Tibial artery (tissue), 4 donors: ENCODE results near the gene GLT8D1.

Experiments
- DNase-seq, 2 donors: peaks; one replicate each; pipeline ENCODE4 v3.0.0-alpha.2; 2019
- H3K27ac ChIP-seq, 2 donors: fragments of 200-600 bp; sonication (generic) in 1 of 2; 1 replicate in 1 of 2; 2 replicates in 1 of 2; pipeline ENCODE4 v1.5.1; 2018 to 2019; ENCODE audit warnings: mild to moderate bottlenecking in 1 of 2
- H3K27me3 ChIP-seq, 2 donors: fragments of 200-600 bp; sonication (generic) in 1 of 2; one replicate each; pipeline versions ENCODE4 v1.5.1 to v1.6.0; 2016 to 2019
- H3K36me3 ChIP-seq, 3 donors: fragments of 200-600 bp; sonication (generic) in 2 of 3; one replicate each; pipeline ENCODE4 v1.5.1; 2016 to 2019; ENCODE audit warnings: mild to moderate bottlenecking in 2 of 3
- H3K4me1 ChIP-seq, 4 donors: fragments of 200-600 bp; sonication (generic) in 2 of 4; 1 replicate in 3 of 4; 2 replicates in 1 of 4; pipeline ENCODE4 v1.5.1; 2016 to 2019
- H3K4me3 ChIP-seq, 2 donors: fragments of 200-600 bp; sonication (generic) in 1 of 2; 1 replicate in 1 of 2; 2 replicates in 1 of 2; pipeline ENCODE4 v1.5.1; 2018 to 2019; ENCODE audit warnings: mild to moderate bottlenecking in 2 of 2
- H3K9me3 ChIP-seq, 3 donors: fragments of 200-600 bp; sonication (generic) in 1 of 3; one replicate each; pipeline ENCODE4 v1.5.1; 2016 to 2019
- intact Hi-C: fragments of 100-400 bp; cut with DNase I; formaldehyde crosslinking; loops from one replicate; pipeline ENCODE4 v1.15.0; 2023; ENCODE audit warnings: low total_unique reads
- TF ChIP-seq, protein P1 (sequence below), 2 experiments: fragments of 200-600 bp in 1 of 2; fragments of 450-650 bp in 1 of 2; IDR thresholded peaks; one replicate each; pipeline ENCODE4 v1.5.1; 2017 to 2019; ENCODE audit warnings: antibody characterized with exemption in 2 of 2, mild to moderate bottlenecking in 1 of 2, moderate library complexity in 1 of 2

Gene GLT8D1, protein sequence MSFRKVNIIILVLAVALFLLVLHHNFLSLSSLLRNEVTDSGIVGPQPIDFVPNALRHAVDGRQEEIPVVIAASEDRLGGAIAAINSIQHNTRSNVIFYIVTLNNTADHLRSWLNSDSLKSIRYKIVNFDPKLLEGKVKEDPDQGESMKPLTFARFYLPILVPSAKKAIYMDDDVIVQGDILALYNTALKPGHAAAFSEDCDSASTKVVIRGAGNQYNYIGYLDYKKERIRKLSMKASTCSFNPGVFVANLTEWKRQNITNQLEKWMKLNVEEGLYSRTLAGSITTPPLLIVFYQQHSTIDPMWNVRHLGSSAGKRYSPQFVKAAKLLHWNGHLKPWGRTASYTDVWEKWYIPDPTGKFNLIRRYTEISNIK

DNA sequence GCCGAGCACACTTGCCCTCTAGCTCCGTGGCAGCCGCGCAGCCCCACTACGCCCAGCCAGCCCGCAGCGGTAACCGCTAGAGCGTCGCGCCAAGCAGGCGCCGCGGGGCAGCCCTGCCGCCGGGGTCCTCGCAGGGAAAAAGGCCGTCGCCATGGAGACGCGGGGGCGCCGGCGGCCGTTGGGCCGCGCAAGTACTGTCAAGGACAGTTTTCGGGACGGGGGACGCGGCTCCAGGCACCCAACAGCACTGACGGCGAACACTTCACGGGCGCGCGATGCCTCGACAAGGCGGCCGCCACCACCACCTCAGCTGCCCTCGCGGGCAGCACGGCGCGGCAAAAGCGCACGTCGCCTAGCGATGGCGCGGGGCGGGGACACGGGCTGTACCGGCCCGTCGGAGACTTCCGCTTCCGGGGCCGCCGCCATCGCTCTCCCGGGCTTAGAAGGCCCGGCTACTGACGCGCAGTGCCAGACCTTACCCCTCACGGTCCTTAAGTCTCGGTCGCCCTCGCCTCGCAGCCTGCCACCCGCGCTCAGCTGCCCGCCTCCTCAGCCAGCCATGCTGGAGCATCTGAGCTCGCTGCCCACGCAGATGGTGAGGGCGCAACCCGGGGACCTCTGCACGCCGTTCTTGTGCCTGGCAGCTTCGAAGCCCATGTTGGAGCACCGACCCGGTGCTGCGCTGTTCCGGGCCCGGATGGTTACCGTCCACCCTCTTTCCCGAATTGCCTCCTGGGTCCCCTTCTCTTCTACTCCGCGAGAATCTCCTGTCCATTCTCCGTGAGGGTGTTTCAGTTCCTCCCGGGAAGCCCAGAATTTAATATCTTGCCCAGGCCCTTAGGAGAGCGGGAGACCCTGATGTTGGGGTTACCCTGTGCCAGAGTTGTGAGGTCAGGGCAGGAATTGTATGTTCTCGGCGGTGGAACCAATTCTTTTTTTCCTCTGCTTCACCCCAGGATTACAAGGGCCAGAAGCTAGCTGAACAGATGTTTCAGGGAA is at the start of gene GLT8D1, which contains the start of gene SPCS1:
TSS of gene GLT8D1 (minus strand) at position 104 of the 999 bp plus-strand sequence. CDS start 5,331 bp downstream, outside the sequence.
TSS of gene SPCS1 (plus strand) at position 419 of the 999 bp plus-strand sequence. CDS start at position 560, 141 bp downstream.
- no peaks in the 10 kb centered on the region for H3K27me3 ChIP-seq
- H3K36me3 ChIP-seq: peaks cover 8 to 18% (median 14%) of the 10 kb centered on the region in 3 donors
- DNase-seq: peak; percentile 77 to 91
- peak within 1 kb of the TSS; percentile 92 to 95 for H3K27ac ChIP-seq
- peaks cover 0 to 48% (median 33%) of the 10 kb centered on the region in 4 donors for H3K4me1 ChIP-seq
- TF ChIP-seq, protein P1, sequence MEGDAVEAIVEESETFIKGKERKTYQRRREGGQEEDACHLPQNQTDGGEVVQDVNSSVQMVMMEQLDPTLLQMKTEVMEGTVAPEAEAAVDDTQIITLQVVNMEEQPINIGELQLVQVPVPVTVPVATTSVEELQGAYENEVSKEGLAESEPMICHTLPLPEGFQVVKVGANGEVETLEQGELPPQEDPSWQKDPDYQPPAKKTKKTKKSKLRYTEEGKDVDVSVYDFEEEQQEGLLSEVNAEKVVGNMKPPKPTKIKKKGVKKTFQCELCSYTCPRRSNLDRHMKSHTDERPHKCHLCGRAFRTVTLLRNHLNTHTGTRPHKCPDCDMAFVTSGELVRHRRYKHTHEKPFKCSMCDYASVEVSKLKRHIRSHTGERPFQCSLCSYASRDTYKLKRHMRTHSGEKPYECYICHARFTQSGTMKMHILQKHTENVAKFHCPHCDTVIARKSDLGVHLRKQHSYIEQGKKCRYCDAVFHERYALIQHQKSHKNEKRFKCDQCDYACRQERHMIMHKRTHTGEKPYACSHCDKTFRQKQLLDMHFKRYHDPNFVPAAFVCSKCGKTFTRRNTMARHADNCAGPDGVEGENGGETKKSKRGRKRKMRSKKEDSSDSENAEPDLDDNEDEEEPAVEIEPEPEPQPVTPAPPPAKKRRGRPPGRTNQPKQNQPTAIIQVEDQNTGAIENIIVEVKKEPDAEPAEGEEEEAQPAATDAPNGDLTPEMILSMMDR (IDR thresholded peaks at IDR 0.05): no peak
- intact Hi-C loops: no loop called here
- peak within 1 kb of the TSS; percentile 74 to 76 for H3K4me3 ChIP-seq
- no peaks in the 10 kb centered on the region for H3K9me3 ChIP-seq

DNA sequence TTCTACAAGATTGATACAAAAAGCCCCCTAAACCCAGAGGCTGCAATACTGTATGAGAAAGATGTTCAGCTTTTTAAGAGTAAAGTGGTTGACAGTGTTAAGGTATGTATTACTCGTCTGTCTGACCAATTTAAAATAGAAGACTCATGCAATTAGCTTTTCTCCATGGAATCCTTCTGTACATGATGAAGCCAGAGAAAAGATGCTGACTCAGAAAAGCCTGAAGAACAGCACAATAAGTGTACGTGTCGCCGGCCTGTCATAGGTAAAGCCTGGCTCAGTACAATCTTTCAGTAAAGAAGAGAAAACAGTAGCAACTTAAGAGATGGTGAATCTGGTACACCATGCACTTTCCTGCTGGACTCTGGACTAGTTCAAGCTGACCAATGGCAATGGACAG is 48.8 kb upstream of the GLT8D1 start:
- DNase-seq: no peak
- no peak overlapping the region for H3K27ac ChIP-seq
- intact Hi-C loops: no loop called here

DNA sequence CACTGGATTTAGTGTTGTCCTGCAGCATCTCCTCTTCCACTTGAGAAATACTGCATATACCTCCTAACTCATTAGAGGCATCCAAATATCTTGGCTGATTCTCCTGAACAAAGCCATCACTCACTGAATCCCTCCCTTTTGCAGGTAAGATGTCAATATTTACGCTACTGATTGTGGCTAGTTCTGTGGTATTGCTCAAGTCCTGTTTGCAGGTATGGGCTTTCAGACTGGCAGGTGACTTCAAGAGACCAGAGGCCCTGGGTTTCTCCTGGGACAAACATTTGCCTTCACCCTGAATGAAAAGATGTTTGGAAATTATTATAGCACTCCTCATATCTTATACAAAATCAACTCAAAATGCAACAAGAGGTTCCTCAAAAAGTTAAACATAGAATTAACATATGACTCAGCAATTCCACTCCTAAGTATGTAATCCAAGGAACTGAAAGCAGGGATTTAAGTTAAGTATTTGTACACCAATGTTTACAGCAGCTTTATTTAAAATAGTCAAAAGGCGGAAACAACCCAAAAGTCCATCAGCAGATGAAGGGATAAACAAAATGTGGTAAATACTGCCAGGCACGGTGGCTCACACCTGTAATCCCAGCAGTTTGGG is 46.6 kb upstream of the GLT8D1 start:
- intact Hi-C loops: no loop called here

More for the DNA sequence above, 48.8 kb upstream of the GLT8D1 start:
- no peaks in the 10 kb centered on the region for H3K4me1 ChIP-seq
- no peak overlapping the region for H3K4me3 ChIP-seq
- peaks cover 60 to 81% (median 65%) of the 10 kb centered on the region in 3 donors for H3K36me3 ChIP-seq
- TF ChIP-seq, protein P1 (IDR thresholded peaks at IDR 0.05): no peak
- no peaks in the 10 kb centered on the region for H3K9me3 ChIP-seq
- H3K27me3 ChIP-seq: no peaks in the 10 kb centered on the region

DNA sequence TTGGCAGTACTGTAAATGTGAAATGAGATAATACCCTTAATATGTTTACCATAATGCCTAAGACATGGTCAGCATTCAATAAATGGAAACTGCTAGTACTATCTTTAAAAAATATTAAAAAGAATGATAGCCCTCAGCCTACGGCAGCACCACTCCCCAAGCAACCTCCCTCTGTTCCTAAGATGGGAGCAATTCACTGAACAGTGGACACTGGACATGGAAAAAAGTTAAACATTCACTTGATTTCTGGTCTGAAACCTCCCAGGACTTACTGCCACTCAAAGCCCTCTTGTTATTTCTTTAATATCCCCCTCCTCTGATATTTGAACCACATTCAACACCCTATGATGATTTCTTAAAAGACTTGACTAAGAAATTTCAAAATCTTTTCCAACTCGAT is 38.1 kb upstream of the GLT8D1 start:
- intact Hi-C loops: loop anchor here (2.0 to 5.0 kb wide), 2 partner anchors 189 to 329 kb away; no protein-coding TSS in a partner anchor
- Histone ChIP-seq H3K9me3 (no peaks in the 10 kb centered on the region), H3K4me3 (no peak overlapping the region), H3K36me3 (peaks cover 56 to 98% (median 87%) of the 10 kb centered on the region in 3 donors), H3K27me3 (no peaks in the 10 kb centered on the region), H3K27ac (no peak overlapping the region), H3K4me1 (no peaks in the 10 kb centered on the region)
- TF ChIP-seq, protein P1 (IDR thresholded peaks at IDR 0.05): no peak
- DNase-seq: no peak

More for the DNA sequence above, 46.6 kb upstream of the GLT8D1 start:
- Histone ChIP-seq H3K27ac (no peak overlapping the region), H3K4me3 (no peak overlapping the region), H3K36me3 (peaks cover 60 to 83% (median 61%) of the 10 kb centered on the region in 3 donors), H3K4me1 (no peaks in the 10 kb centered on the region), H3K9me3 (no peaks in the 10 kb centered on the region), H3K27me3 (no peaks in the 10 kb centered on the region)
- TF ChIP-seq, protein P1 (IDR thresholded peaks at IDR 0.05): no peak
- no peak for DNase-seq

DNA sequence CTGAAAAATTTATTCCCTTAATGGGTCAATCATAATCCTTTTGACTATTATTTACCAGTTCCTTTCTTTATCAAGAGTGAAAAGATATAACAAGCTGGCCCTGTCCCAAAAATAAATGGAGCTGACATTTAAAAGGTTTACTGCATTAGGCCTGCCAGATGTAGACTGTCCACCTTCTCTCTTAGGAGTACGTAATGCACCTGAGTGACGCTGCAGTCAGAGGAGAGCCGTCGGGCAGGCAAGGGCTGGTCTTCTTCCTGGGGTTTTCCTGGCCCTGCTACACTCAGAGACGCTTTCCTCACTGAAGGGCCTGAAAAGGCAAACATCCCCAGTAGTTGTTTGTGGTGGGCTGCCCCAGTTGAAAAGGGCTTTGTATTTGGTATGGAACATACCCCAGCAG is 37.6 kb upstream of the GLT8D1 start:
- Histone ChIP-seq H3K9me3 (no peaks in the 10 kb centered on the region), H3K36me3 (peaks cover 58 to 98% (median 88%) of the 10 kb centered on the region in 3 donors), H3K27me3 (no peaks in the 10 kb centered on the region), H3K4me3 (no peak overlapping the region), H3K4me1 (no peaks in the 10 kb centered on the region), H3K27ac (no peak overlapping the region)
- no peak for DNase-seq
- TF ChIP-seq, protein P1 (IDR thresholded peaks at IDR 0.05): no peak
- intact Hi-C loops: loop anchor here (2.0 to 5.0 kb wide), 2 partner anchors 189 to 330 kb away; no protein-coding TSS in a partner anchor
